Measurements from ENCODE around the gene DRG2.

DRG2 gene

DNA sequence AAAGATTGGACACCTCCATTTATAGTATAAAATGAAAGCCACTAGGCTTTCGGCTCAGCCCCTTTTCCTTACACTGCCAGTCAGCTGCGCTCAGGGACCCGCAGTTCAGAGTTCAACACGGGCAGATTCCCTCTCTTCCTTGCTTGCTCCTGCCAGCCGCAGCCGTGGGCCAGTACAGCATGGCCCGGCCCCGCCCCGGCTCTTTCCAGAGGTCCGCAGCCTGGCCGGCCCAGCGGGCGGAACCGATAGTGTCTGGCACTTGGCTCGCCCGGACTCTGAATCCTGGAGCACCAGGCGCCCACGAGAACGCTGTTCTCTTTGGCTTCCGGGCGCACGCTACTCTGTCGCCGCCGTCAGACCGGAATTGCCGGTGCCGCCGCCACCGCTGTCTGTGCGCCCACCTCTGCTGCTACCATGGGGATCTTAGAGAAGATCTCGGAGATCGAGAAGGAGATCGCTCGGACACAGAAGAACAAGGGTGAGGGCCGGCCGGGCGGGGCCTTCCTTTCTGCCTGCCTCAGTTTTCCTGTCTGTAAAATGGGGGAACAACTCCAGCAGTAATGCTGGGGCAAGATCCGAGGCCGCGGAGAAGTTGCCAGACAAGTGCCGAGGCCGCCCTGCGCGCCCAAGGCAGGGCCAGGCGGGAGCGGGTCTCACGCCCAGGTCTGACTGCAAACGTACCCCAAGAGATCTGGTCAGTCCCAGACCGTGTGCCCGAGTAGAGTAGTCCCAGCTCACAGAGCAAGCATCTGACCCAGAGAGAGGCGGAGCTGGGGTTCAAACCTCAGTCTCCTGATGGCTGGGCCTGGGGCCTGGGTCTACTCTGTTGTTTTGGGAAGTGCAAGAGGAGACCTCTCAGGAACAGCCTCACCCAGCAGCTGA lies at the start of gene DRG2:
Gene DRG2 (plus strand): TSS at position 339 of the 882 bp plus-strand sequence. CDS start 76 bp downstream, at position 415.
- peak; percentile 54 to 57 for DNase-seq

DNA sequence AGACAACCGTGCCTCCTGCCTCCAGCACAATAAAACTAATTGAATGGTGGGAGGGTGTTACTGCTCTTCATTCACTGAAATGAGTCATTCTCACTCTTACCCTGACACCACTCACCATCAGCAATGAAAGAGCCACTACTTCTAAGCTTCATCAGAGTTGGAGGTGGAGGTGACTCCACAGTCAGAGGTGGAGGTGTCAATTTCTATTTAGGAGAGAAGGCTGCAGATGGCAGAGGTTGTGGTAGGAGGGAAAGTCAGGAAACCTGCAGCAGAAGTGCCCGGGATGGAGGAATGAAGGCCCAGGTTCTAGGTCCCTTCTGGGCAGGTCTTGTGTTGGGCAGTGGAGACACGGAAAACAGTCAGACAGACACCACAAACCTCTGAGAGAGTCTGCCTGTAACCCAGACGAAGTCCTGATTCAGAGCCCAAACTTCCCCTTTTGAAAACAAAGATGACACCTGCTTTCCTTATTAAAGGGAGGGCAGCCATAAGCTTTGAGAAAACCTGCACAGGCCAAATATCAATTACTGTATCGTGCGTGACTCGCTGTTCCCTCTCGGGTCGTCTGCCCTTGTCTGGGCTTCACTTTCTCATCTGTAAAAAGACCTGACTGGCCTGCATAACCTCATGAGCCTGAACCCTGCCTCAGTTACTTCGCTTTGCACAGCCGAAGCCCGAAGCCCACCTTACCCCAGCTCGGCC lies 49.4 kb upstream of the DRG2 start:
- DNase-seq, result peak; percentile 29 to 43

DNA sequence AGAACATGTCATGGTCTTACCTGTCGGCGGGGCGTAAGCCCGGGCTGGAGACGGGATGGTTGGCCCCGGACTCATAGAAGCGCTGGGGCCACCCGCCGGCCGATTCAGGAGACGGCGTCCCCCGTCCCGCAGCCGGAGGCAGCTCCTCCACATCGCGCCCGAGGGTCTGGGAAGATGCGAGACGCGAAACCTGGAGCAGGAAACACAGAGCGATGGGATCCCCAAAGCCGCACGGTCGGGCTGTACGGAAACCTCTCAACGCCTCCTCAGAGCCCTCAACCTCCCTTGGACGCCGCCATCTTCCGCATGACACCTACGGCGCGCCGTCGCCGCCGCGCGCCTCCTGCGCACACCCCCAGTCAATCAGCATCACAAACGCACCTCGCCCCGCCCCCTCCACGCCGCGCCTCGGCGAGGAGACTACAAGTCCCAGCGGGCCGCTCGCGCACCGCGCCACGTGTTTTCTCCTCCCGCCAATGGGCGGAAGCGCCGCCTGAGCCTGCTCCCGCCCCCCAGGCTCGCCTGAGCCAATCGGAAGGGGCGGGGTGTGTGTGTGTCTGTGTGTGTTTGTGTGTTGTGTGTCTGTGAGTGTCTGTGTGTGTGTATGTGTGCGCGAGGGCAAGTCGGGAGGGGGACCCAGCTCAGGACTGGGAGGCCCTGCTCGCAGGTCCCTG lies 48.8 kb upstream of the DRG2 start, which contains the start of the genes ATPAF2 and GID4:
Gene ATPAF2 (minus strand): TSS at position 308 of the 674 bp plus-strand sequence. CDS start 155 bp downstream, at position 153.
Gene GID4 (plus strand): TSS at position 548 of the 674 bp plus-strand sequence. CDS start 57 bp downstream, at position 605.
- DNase-seq, result peak; percentile 89 to 90

- DNase-seq, result no peak
Observed at GRCh38 chr17:18039535-18040260, 48.0 kb upstream of the DRG2 start.

- no peak for DNase-seq
Observed at GRCh38 chr17:18040261-18040858, 47.4 kb upstream of the DRG2 start.

GRCh38 chr17:18041776-18042175 lies 46.0 kb upstream of the DRG2 start:
- no peak for DNase-seq

- no peak for DNase-seq
Observed at GRCh38 chr17:18042983-18043382, 44.8 kb upstream of the DRG2 start.

GRCh38 chr17:18043491-18043890 lies 44.3 kb upstream of the DRG2 start:
- peak; percentile 1 to 18 for DNase-seq

DNA sequence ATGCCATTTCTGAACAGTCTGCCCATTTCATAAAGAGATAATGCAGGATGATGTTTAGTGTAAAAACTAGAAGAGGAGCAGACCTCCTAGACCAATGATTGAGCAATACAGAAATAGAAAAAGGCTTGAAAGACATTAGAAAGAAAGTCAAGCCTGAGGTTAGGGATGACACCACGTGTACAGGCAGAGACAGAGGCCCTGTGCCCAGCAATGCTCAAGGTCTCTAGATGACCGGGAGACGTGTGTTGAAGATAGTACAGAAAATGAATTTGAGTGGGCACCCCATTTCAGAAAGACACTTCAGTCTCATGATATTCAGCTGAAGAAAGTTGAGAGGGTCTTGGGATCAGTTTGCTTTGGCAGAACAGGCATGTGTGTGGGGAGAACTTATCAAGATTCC lies 43.1 kb upstream of the DRG2 start:
- no peak for DNase-seq

GRCh38 chr17:18045691-18046350 lies 41.9 kb upstream of the DRG2 start:
- DNase-seq, result no peak

GRCh38 chr17:18055597-18055996 lies 32.2 kb upstream of the DRG2 start:
- no peak for DNase-seq

- no peak for DNase-seq
Observed at GRCh38 chr17:18056214-18056613, 31.5 kb upstream of the DRG2 start.

- no peak for DNase-seq
Observed at GRCh38 chr17:18059283-18059682, 28.5 kb upstream of the DRG2 start.

DNA sequence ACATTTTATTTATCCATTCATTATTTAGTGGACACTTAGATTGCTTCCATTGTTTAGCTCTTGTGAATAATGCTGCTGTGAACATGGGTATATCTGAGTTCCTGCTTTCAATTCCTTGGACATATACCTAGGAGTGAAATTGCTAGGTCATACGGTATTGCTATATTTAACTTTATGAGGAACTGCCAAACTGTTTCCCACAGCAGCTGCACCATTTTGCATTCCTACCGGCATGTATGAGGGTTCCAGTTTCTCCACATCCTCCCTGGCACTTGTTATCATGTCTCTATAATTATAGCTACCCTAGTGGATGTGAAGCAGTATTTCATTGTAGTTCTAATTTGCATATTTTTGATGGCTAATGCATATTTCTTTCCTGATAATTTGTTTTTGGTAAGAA lies 23.7 kb upstream of the DRG2 start:
- no peak for DNase-seq

GRCh38 chr17:18065546-18065945 lies 22.2 kb upstream of the DRG2 start:
- no peak for DNase-seq

DNA sequence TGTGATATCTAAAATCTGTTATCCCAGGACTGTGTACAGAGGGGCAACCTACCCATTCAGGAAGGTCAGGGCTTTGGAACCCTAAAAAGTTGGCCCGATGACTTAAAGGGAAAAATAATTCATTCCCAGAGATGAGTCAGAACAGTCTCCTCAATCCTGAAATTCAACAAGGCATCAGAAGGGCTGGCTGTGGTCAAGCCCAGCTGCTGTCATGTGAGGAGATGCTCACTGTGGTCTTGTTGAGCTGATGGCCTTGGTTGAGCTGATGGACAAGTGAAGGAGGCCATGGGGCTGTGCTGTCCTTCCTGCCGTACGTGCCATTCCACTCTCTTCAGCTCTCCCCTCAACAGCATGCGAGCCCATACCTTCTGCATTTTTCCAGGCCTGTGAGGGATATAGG lies 20.9 kb upstream of the DRG2 start:
- no peak for DNase-seq

GRCh38 chr17:18069101-18069500 lies 18.6 kb upstream of the DRG2 start:
- DNase-seq, result no peak

- DNase-seq, result peak; percentile 6 to 24
Observed at GRCh38 chr17:18070861-18071340, 16.8 kb upstream of the DRG2 start.

GRCh38 chr17:18071751-18072150 lies 16.0 kb upstream of the DRG2 start:
- DNase-seq, result no peak

- DNase-seq, result no peak
Observed at GRCh38 chr17:18074566-18075272, 13.0 kb upstream of the DRG2 start.

- no peak for DNase-seq
Observed at GRCh38 chr17:18076936-18077335, 10.8 kb upstream of the DRG2 start.

All from Kasumi-1 (cell line).